HEK293T (cell line): ENCODE measurements around the gene ARSD.

Experiments
- CTCF ChIA-PET: fragments of 350-600 bp; formaldehyde crosslinking; extraction: SDS; loops from one replicate; lab custom pipeline; 2021; ENCODE audit warnings: antibody characterized with exemption, inconsistent platforms; lab: Yijun Ruan, JAX
- POLR2A ChIA-PET: fragments of 350-600 bp; formaldehyde crosslinking; extraction: SDS; loops from one replicate; lab custom pipeline; 2020; ENCODE audit warnings: antibody characterized with exemption, inconsistent platforms; lab: Yijun Ruan, JAX
- DNase-seq: peaks from one replicate; pipeline ENCODE4 v3.0.0; 2012; ENCODE audit warnings: mixed read lengths; ENCODE audit errors: extremely low spot score
- ARNT ChIP-seq: fragments of 450-650 bp; IDR thresholded peaks from 2 replicates; pipeline ENCODE4 v1.6.1; 2017; ENCODE audit warnings: mild to moderate bottlenecking
- BHLHE40 ChIP-seq: fragments of 450-650 bp; IDR thresholded peaks from 2 replicates; pipeline ENCODE4 v1.6.1; 2016; ENCODE audit warnings: mild to moderate bottlenecking, moderate library complexity, borderline replicate concordance
- CTBP1 ChIP-seq: fragments of 450-650 bp; IDR thresholded peaks from 2 replicates; pipeline ENCODE4 v1.6.1; 2016; ENCODE audit warnings: borderline replicate concordance
- ELF4 ChIP-seq: fragments of 450-650 bp; IDR thresholded peaks from 2 replicates; pipeline ENCODE4 v1.6.1; 2017; ENCODE audit warnings: antibody characterized with exemption
- FOXA1 ChIP-seq: fragments of 450-650 bp; IDR thresholded peaks from 2 replicates; pipeline ENCODE4 v1.6.1; 2016; ENCODE audit warnings: mild to moderate bottlenecking
- FOXK2 ChIP-seq: fragments of 450-650 bp; IDR thresholded peaks from 2 replicates; pipeline ENCODE4 v1.6.1; 2016; ENCODE audit warnings: mild to moderate bottlenecking
- FOXM1 ChIP-seq: fragments of 450-650 bp; IDR thresholded peaks from 2 replicates; pipeline ENCODE4 v1.6.1; 2017; ENCODE audit warnings: mild to moderate bottlenecking, borderline replicate concordance
- HDGF ChIP-seq: fragments of 450-650 bp; IDR thresholded peaks from 2 replicates; pipeline ENCODE4 v1.6.1; 2017; ENCODE audit warnings: antibody characterized with exemption, borderline replicate concordance
- L3MBTL2 ChIP-seq: fragments of 450-650 bp; conservative IDR thresholded peaks from 2 replicates; pipeline ENCODE4 v1.6.1; 2016; ENCODE audit warnings: mild to moderate bottlenecking
- LEF1 ChIP-seq: fragments of 450-650 bp; IDR thresholded peaks from 2 replicates; pipeline ENCODE4 v1.6.1; 2017; ENCODE audit warnings: mild to moderate bottlenecking, borderline replicate concordance
- NFRKB ChIP-seq: fragments of 450-650 bp; IDR thresholded peaks from 2 replicates; pipeline ENCODE4 v1.6.1; 2016; ENCODE audit warnings: mild to moderate bottlenecking, moderate library complexity
- SP1 ChIP-seq: fragments of 450-650 bp; IDR thresholded peaks from 2 replicates; pipeline ENCODE4 v1.6.1; 2017
- SUZ12 ChIP-seq: fragments of 450-650 bp; IDR thresholded peaks from 2 replicates; pipeline ENCODE4 v1.6.1; 2016; ENCODE audit warnings: mild to moderate bottlenecking
- TARDBP ChIP-seq: fragments of 450-650 bp; IDR thresholded peaks from 2 replicates; pipeline ENCODE4 v1.6.1; 2016
- ZNF384 ChIP-seq: fragments of 450-650 bp; IDR thresholded peaks from 2 replicates; pipeline ENCODE4 v1.6.1; 2016
- TF ChIP-seq, protein P1 (sequence below): fragments of 450-650 bp; IDR thresholded peaks from 2 replicates; pipeline ENCODE4 v1.6.1; 2016

The ARSD gene

GRCh38 chrX:2875798-2876399 lies 53.2 kb downstream of the ARSD start:
- ChIA-PET CTCF (interaction anchor here (0.5 to 0.8 kb wide), 5 partner anchors 8 to 426 kb away, joined by 3 to 4 read pairs (median 3); no protein-coding TSS in a partner anchor), POLR2A (no interaction called here)
- no peak for TF ChIP-seq HDGF
- no peak for TF ChIP-seq LEF1
- TF ChIP-seq ELF4, result no peak
- TF ChIP-seq SP1, result no peak
- TF ChIP-seq ZNF384, result peak; percentile 95
- no peak for TF ChIP-seq FOXM1
- TF ChIP-seq L3MBTL2, result no peak
- DNase-seq, result peak; percentile 33

- no peak for TF ChIP-seq L3MBTL2
- no peak for TF ChIP-seq ARNT
- no peak for TF ChIP-seq NFRKB
- TF ChIP-seq TARDBP, result no peak
- TF ChIP-seq ZNF384, result no peak
- no peak for TF ChIP-seq ELF4
- TF ChIP-seq, protein P1, sequence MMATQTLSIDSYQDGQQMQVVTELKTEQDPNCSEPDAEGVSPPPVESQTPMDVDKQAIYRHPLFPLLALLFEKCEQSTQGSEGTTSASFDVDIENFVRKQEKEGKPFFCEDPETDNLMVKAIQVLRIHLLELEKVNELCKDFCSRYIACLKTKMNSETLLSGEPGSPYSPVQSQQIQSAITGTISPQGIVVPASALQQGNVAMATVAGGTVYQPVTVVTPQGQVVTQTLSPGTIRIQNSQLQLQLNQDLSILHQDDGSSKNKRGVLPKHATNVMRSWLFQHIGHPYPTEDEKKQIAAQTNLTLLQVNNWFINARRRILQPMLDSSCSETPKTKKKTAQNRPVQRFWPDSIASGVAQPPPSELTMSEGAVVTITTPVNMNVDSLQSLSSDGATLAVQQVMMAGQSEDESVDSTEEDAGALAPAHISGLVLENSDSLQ, result no peak
- no peak for TF ChIP-seq CTBP1
- ChIA-PET CTCF (interaction anchor here (0.5 to 0.8 kb wide), 2 partner anchors 21 to 427 kb away, joined by 3 read pairs; no protein-coding TSS in a partner anchor), POLR2A (no interaction called here)
- DNase-seq, result no peak
These were observed 54.0 kb downstream of the ARSD start for GRCh38 chrX:2875136-2875481.

DNA sequence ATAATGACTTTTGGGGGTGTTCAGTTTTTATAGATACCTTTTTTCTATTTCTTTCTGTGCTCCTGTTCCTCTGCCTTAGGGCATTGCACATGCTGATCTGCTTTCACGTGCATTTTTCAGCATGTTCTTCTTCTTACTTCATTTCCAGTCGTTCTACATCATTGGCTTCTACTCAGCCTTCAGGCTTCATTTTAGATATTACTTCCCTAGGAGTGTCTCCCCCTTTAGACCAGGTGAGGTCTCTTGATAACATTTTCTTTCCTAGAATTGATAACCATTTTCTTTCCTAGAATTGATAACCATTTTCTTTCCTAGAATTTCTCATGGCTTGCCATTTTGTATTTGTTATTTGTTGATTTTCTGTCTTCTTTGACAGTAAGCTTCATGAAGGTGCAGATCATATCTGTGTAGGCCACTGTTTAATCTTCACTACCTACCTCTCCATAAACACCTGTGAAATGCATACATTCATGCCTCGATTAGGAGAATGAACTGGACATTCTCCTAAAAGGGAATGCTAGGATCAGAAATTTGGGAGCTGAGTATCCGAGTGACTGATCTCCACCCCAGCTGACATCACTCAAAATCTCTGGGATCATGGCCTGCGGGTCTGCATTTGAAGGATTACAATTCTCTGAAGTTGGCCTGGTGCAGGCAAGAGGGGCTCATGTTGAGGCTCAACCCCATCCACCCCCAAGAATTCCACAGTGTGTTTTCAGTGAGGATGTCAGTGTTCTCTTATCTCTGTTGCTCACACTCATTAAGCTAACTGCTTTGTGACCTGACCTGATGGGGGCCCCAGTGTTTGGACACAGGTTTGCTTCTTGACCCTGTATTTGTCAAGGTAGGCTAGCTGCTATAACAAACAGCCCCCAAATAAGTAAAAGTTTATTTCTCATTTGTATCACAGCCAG lies 54.7 kb downstream of the ARSD start:
- no peak for DNase-seq
- POLR2A ChIA-PET, result no interaction called here
- TF ChIP-seq FOXM1, result no peak
- TF ChIP-seq CTBP1, result no peak
- no peak for TF ChIP-seq HDGF
- CTCF ChIA-PET, result no interaction called here

DNA sequence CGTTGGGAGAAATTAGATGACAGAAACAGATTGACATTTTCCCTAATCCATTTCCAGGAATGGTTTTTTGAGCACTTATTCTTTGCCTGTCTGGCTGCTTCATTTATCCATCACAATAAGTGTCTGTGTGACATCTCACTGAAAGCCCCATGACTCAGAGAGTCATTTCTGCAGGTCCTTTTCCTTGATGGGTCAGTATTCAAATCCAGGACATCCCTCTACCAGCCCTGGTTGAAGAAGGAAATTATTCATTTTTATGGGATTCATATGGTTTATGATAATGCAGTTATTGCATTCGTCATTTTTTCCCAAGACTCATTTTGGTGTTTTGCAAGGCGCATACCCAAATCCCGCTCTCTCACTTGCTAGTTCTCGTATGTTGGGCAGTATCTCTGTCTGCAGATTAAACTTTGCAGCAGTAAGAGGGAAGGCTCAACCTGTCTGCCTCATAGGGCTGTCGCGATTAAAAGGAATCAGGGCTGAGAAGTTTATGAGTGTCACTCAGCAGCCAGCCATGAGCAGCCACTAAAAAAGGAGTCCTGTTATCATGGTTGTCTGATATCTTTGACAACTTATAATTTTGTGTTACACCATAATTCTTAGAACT lies 56.4 kb downstream of the ARSD start:
- TF ChIP-seq ELF4 (no peak), HDGF (no peak), FOXM1 (no peak), FOXK2 (no peak), SUZ12 (no peak), BHLHE40 (no peak), NFRKB (no peak), ARNT (no peak), CTBP1 (no peak), LEF1 (no peak), ZNF384 (no peak), SP1 (no peak), L3MBTL2 (no peak), FOXA1 (no peak)
- TF ChIP-seq, protein P1, result no peak

GRCh38 chrX:2871831-2872230 lies 57.3 kb downstream of the ARSD start:
- ChIA-PET CTCF (no interaction called here), POLR2A (no interaction called here)
- no peak for DNase-seq
- TF ChIP-seq FOXM1 (no peak), ZNF384 (no peak), TARDBP (no peak), CTBP1 (no peak), ARNT (no peak), HDGF (no peak), FOXA1 (no peak), NFRKB (no peak), SUZ12 (no peak)

More for the DNA sequence above, 56.4 kb downstream of the ARSD start:
- CTCF ChIA-PET, result no interaction called here
- POLR2A ChIA-PET, result no interaction called here
- no peak for DNase-seq

- CTCF ChIA-PET, result no interaction called here
These were observed 58.5 kb downstream of the ARSD start for GRCh38 chrX:2870650-2871049.

More at GRCh38 chrX:2870650-2871049, 58.5 kb downstream of the ARSD start:
- POLR2A ChIA-PET, result no interaction called here
- TF ChIP-seq FOXK2 (no peak), BHLHE40 (no peak), L3MBTL2 (no peak), FOXA1 (no peak), CTBP1 (no peak), LEF1 (no peak), TARDBP (no peak), SUZ12 (no peak), ARNT (no peak), ELF4 (no peak), NFRKB (no peak), ZNF384 (no peak), HDGF (no peak)
- TF ChIP-seq, protein P1, result no peak
- DNase-seq, result no peak
